DOHH2 (cell line): Measurements from ENCODE around the gene ZFAND3.

ENCODE experiments used
- H3F3A ChIP-seq: fragments of 200-600 bp; sonication (generic), shearing (Covaris generic); 2 replicates; pipeline ENCODE4 v1.6.0; 2016; ENCODE audit warnings: antibody characterized with exemption, mild to moderate bottlenecking; ENCODE audit not compliant: control insufficient read depth, insufficient read depth
- H3K27ac ChIP-seq: fragments of 200-600 bp; sonication (generic); 2 replicates; pipeline ENCODE4 v1.5.1; 2014; ENCODE audit warnings: low read depth, mild to moderate bottlenecking, low read length, moderate library complexity
- H3K27me3 ChIP-seq: fragments of 200-600 bp; sonication (generic); 2 replicates; pipeline ENCODE4 v1.6.1; 2014; ENCODE audit warnings: mild to moderate bottlenecking, low read length, mixed read lengths; ENCODE audit not compliant: control insufficient read depth
- H3K36me3 ChIP-seq: fragments of 200-600 bp; sonication (generic); 2 replicates; pipeline ENCODE4 v1.6.1; 2014; ENCODE audit warnings: mild to moderate bottlenecking, low read length, moderate library complexity, mixed read lengths; ENCODE audit not compliant: control insufficient read depth
- H3K4me1 ChIP-seq: fragments of 200-600 bp; sonication (generic); 2 replicates; pipeline ENCODE4 v1.6.1; 2014; ENCODE audit warnings: mild to moderate bottlenecking, low read length, mixed read lengths; ENCODE audit not compliant: control insufficient read depth
- H3K4me2 ChIP-seq: fragments of 200-600 bp; sonication (generic); 2 replicates; pipeline ENCODE4 v1.6.0; 2014; ENCODE audit warnings: mild to moderate bottlenecking, low read length, moderate library complexity
- H3K4me3 ChIP-seq: fragments of 200-600 bp; sonication (generic); 2 replicates; pipeline ENCODE4 v1.5.1; 2014; ENCODE audit warnings: mild to moderate bottlenecking, low read length, mixed read lengths
- H3K79me2 ChIP-seq: fragments of 200-600 bp; sonication (generic); 2 replicates; pipeline ENCODE4 v1.6.1; 2014; ENCODE audit warnings: mild to moderate bottlenecking, low read length, mixed read lengths; ENCODE audit not compliant: control insufficient read depth
- H3K9me2 ChIP-seq: fragments of 200-600 bp; sonication (generic); replicated peaks from 2 replicates; pipeline ENCODE4 v1.6.1; 2014; ENCODE audit warnings: mild to moderate bottlenecking, low read length, mixed read lengths; ENCODE audit not compliant: control insufficient read depth
- H3K9me3 ChIP-seq: fragments of 200-600 bp; sonication (generic); 2 replicates; pipeline ENCODE4 v1.6.1; 2014; ENCODE audit warnings: antibody characterized with exemption, low read length, mixed read lengths; ENCODE audit not compliant: control insufficient read depth, insufficient read depth
- H4K20me1 ChIP-seq: fragments of 200-600 bp; sonication (generic); 2 replicates; pipeline ENCODE4 v1.6.0; 2014; ENCODE audit warnings: low read depth, mild to moderate bottlenecking, antibody characterized with exemption, low read length, moderate library complexity; ENCODE audit not compliant: control insufficient read depth, insufficient read depth
- EZH2phosphoT487 ChIP-seq: fragments of 200-600 bp; sonication (generic); IDR thresholded peaks from 2 replicates; pipeline ENCODE4 v1.6.1; 2017; ENCODE audit warnings: borderline replicate concordance, mild to moderate bottlenecking, antibody characterized with exemption, low read length, moderate library complexity, mixed read lengths
- TF ChIP-seq, protein P1 (sequence below): fragments of 200-600 bp; sonication (generic); IDR thresholded peaks from one replicate; pipeline ENCODE4 v1.5.1; 2014; ENCODE audit warnings: antibody characterized with exemption, mild to moderate bottlenecking, low read depth, low read length; ENCODE audit not compliant: poor library complexity, severe bottlenecking

The ZFAND3 gene

DNA sequence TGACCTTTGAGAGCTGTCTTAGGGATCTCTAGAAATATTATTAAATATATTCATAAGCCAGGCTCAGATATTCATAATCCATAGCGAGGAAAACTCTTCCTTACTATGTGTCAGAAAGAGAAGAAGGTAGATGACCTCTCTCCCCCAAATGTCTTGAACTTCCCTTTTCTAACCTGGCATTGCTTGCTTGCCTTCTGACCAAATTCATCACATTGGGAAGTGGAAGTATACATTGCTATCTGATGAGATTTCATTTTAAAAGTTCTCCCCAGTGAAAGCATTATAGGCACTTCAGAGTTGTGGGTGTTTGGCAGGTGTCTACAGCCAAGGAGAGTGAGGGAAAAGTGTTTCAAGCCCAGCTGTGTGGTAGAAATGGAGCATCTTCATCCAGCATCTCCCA is 197.3 kb downstream of the ZFAND3 start:
- no peak overlapping the region for H3K4me2 ChIP-seq
- TF ChIP-seq, protein P1, sequence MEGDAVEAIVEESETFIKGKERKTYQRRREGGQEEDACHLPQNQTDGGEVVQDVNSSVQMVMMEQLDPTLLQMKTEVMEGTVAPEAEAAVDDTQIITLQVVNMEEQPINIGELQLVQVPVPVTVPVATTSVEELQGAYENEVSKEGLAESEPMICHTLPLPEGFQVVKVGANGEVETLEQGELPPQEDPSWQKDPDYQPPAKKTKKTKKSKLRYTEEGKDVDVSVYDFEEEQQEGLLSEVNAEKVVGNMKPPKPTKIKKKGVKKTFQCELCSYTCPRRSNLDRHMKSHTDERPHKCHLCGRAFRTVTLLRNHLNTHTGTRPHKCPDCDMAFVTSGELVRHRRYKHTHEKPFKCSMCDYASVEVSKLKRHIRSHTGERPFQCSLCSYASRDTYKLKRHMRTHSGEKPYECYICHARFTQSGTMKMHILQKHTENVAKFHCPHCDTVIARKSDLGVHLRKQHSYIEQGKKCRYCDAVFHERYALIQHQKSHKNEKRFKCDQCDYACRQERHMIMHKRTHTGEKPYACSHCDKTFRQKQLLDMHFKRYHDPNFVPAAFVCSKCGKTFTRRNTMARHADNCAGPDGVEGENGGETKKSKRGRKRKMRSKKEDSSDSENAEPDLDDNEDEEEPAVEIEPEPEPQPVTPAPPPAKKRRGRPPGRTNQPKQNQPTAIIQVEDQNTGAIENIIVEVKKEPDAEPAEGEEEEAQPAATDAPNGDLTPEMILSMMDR: no peak
- TF ChIP-seq EZH2phosphoT487: no peak
- H3K79me2 ChIP-seq: no peaks in the 10 kb centered on the region
- no peaks in the 10 kb centered on the region for H3K9me2 ChIP-seq
- no peak overlapping the region for H3K4me3 ChIP-seq
- no peaks in the 10 kb centered on the region; the same call in 1 of the 2 replicates for H4K20me1 ChIP-seq
- H3K36me3 ChIP-seq: no peaks in the 10 kb centered on the region
- no peaks in the 10 kb centered on the region for H3F3A ChIP-seq
- H3K27me3 ChIP-seq: no peaks in the 10 kb centered on the region
- H3K9me3 ChIP-seq: no peaks in the 10 kb centered on the region
- peaks cover 20% of the 10 kb centered on the region for H3K4me1 ChIP-seq
- H3K27ac ChIP-seq: no peak overlapping the region

DNA sequence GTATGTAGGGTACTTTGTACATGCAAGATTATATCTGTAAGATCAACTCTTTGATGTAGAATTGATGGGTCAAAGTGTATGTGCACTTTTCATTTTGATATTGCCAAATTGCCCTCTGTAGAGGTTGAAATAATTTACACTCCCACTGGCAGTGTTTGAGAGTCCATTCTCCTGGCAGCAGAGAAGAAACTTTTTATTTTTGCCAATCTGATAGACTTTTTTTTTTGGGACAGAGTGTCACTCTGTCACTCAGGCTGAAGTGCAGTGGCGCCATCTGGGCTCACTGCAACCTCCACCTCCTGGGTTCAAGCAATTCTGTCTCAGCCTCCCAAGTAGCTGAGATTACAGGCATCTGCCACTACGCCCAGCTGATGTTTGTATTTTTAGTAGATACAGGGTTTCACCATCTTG is 199.2 kb downstream of the ZFAND3 start:
- Histone ChIP-seq H3F3A (no peaks in the 10 kb centered on the region), H3K4me2 (no peak overlapping the region), H3K27me3 (no peaks in the 10 kb centered on the region), H3K4me3 (no peak overlapping the region), H3K36me3 (no peaks in the 10 kb centered on the region), H3K27ac (no peak overlapping the region), H3K4me1 (peaks cover 10% of the 10 kb centered on the region), H3K9me3 (peaks cover 2% of the 10 kb centered on the region; the same call in 1 of the 2 replicates), H4K20me1 (no peaks in the 10 kb centered on the region; the same call in 1 of the 2 replicates), H3K9me2 (no peaks in the 10 kb centered on the region), H3K79me2 (no peaks in the 10 kb centered on the region)
- no peak for TF ChIP-seq EZH2phosphoT487

DNA sequence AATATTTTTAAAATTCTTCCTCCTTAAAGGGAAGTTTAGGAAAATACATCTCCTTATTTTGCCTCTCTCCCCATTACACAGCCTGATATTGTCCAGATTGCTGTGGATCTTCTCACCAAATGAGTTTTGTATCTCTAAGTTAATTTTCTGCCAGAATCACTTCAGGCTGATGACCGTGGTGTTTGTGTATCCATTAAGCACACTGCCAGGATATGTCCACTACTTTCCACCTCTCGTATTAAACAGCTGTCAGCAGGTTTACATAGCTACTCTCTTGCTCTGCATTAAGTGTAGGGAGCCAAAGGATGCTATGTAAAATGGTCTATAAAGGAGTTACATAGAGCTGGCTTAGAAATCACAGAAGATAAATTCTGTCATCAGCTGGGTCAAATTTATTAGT is 201.1 kb downstream of the ZFAND3 start:
- no peaks in the 10 kb centered on the region for H3K9me2 ChIP-seq
- no peaks in the 10 kb centered on the region; the same call in 1 of the 2 replicates for H4K20me1 ChIP-seq
- H3K9me3 ChIP-seq: peaks cover 9% of the 10 kb centered on the region; the same call in 1 of the 2 replicates
- H3K4me1 ChIP-seq: peaks cover 10% of the 10 kb centered on the region
- no peaks in the 10 kb centered on the region for H3F3A ChIP-seq
- no peak overlapping the region for H3K27ac ChIP-seq
- H3K27me3 ChIP-seq: no peaks in the 10 kb centered on the region
- TF ChIP-seq EZH2phosphoT487: no peak
- TF ChIP-seq, protein P1: no peak
- H3K4me3 ChIP-seq: no peak overlapping the region
- H3K36me3 ChIP-seq: no peaks in the 10 kb centered on the region
- H3K79me2 ChIP-seq: no peaks in the 10 kb centered on the region
- H3K4me2 ChIP-seq: no peak overlapping the region

DNA sequence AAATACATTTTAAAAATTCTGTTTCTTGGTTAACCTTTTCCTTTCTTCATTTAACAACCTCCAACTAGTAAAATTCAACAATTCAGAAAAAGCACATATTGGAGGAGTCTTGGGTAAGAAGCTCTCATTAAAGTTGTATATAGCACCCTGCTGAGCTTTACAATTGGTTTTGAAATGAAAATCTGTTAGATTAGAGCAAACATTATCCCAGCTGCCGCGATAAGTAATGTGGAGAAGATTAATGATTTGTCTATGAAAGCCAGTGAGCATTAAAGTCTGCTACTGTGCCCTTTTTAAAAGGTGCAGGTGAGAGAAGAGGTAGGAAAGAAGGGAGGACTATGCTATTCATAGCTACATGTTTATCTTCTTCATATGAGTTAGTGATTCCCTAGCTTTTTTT is 201.5 kb downstream of the ZFAND3 start:
- H3K9me3 ChIP-seq: peaks cover 9% of the 10 kb centered on the region; the same call in 1 of the 2 replicates
- TF ChIP-seq EZH2phosphoT487: no peak
- TF ChIP-seq, protein P1: no peak
- H3F3A ChIP-seq: no peaks in the 10 kb centered on the region
- no peak overlapping the region for H3K4me2 ChIP-seq
- H3K4me3 ChIP-seq: no peak overlapping the region
- H3K79me2 ChIP-seq: no peaks in the 10 kb centered on the region
- H3K27me3 ChIP-seq: no peaks in the 10 kb centered on the region
- no peaks in the 10 kb centered on the region; the same call in 1 of the 2 replicates for H4K20me1 ChIP-seq
- H3K4me1 ChIP-seq: peaks cover 10% of the 10 kb centered on the region
- no peaks in the 10 kb centered on the region for H3K36me3 ChIP-seq
- H3K9me2 ChIP-seq: no peaks in the 10 kb centered on the region
- H3K27ac ChIP-seq: no peak overlapping the region
